DOHH2 (cell line): ENCODE results near the gene GPSM1.

Experiments
- H3F3A ChIP-seq: fragments of 200-600 bp; sonication (generic), shearing (Covaris generic); 2 replicates; pipeline ENCODE4 v1.6.0; 2016; ENCODE audit warnings: antibody characterized with exemption, mild to moderate bottlenecking; ENCODE audit not compliant: control insufficient read depth, insufficient read depth
- H3K27ac ChIP-seq: fragments of 200-600 bp; sonication (generic); 2 replicates; pipeline ENCODE4 v1.5.1; 2014; ENCODE audit warnings: low read depth, mild to moderate bottlenecking, low read length, moderate library complexity
- H3K27me3 ChIP-seq: fragments of 200-600 bp; sonication (generic); 2 replicates; pipeline ENCODE4 v1.6.1; 2014; ENCODE audit warnings: mild to moderate bottlenecking, low read length, mixed read lengths; ENCODE audit not compliant: control insufficient read depth
- H3K36me3 ChIP-seq: fragments of 200-600 bp; sonication (generic); 2 replicates; pipeline ENCODE4 v1.6.1; 2014; ENCODE audit warnings: mild to moderate bottlenecking, low read length, moderate library complexity, mixed read lengths; ENCODE audit not compliant: control insufficient read depth
- H3K4me1 ChIP-seq: fragments of 200-600 bp; sonication (generic); 2 replicates; pipeline ENCODE4 v1.6.1; 2014; ENCODE audit warnings: mild to moderate bottlenecking, low read length, mixed read lengths; ENCODE audit not compliant: control insufficient read depth
- H3K4me2 ChIP-seq: fragments of 200-600 bp; sonication (generic); 2 replicates; pipeline ENCODE4 v1.6.0; 2014; ENCODE audit warnings: mild to moderate bottlenecking, low read length, moderate library complexity
- H3K4me3 ChIP-seq: fragments of 200-600 bp; sonication (generic); 2 replicates; pipeline ENCODE4 v1.5.1; 2014; ENCODE audit warnings: mild to moderate bottlenecking, low read length, mixed read lengths
- H3K79me2 ChIP-seq: fragments of 200-600 bp; sonication (generic); 2 replicates; pipeline ENCODE4 v1.6.1; 2014; ENCODE audit warnings: mild to moderate bottlenecking, low read length, mixed read lengths; ENCODE audit not compliant: control insufficient read depth
- H3K9me2 ChIP-seq: fragments of 200-600 bp; sonication (generic); replicated peaks from 2 replicates; pipeline ENCODE4 v1.6.1; 2014; ENCODE audit warnings: mild to moderate bottlenecking, low read length, mixed read lengths; ENCODE audit not compliant: control insufficient read depth
- H3K9me3 ChIP-seq: fragments of 200-600 bp; sonication (generic); 2 replicates; pipeline ENCODE4 v1.6.1; 2014; ENCODE audit warnings: antibody characterized with exemption, low read length, mixed read lengths; ENCODE audit not compliant: control insufficient read depth, insufficient read depth
- H4K20me1 ChIP-seq: fragments of 200-600 bp; sonication (generic); 2 replicates; pipeline ENCODE4 v1.6.0; 2014; ENCODE audit warnings: low read depth, mild to moderate bottlenecking, antibody characterized with exemption, low read length, moderate library complexity; ENCODE audit not compliant: control insufficient read depth, insufficient read depth
- CTCF ChIP-seq: fragments of 200-600 bp; sonication (generic); IDR thresholded peaks from one replicate; pipeline ENCODE4 v1.5.1; 2014; ENCODE audit warnings: antibody characterized with exemption, mild to moderate bottlenecking, low read depth, low read length; ENCODE audit not compliant: poor library complexity, severe bottlenecking
- EZH2phosphoT487 ChIP-seq: fragments of 200-600 bp; sonication (generic); IDR thresholded peaks from 2 replicates; pipeline ENCODE4 v1.6.1; 2017; ENCODE audit warnings: borderline replicate concordance, mild to moderate bottlenecking, antibody characterized with exemption, low read length, moderate library complexity, mixed read lengths

Gene GPSM1

DNA sequence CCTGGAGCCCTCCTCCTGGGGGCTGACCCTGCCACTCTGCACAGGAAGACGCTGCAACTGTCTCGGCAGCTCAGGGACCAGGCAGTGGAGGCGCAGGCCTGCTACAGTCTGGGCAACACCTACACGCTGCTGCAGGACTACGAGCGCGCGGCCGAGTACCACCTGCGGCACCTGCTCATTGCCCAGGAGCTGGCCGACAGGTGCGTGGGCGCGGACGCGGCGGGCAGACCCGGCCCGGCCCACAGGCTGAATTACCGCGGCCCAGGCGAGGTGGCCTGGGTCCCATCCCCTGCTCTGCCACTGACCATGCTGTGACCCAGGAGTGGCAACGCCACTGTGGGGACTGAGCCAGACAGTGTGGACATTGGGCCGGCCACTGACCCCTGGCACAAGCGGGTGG, 11.2 kb downstream of the GPSM1 start:
- no peak overlapping the region for H3K4me2 ChIP-seq
- peaks cover 9% of the 10 kb centered on the region; the same call in 1 of the 2 replicates for H3K4me1 ChIP-seq
- H3K9me2 ChIP-seq, result no peaks in the 10 kb centered on the region
- H3K4me3 ChIP-seq, result no peak overlapping the region
- no peaks in the 10 kb centered on the region for H3F3A ChIP-seq
- H3K27me3 ChIP-seq, result no peaks in the 10 kb centered on the region
- H3K36me3 ChIP-seq, result no peaks in the 10 kb centered on the region
- H3K27ac ChIP-seq, result no peak overlapping the region
- TF ChIP-seq CTCF, result no peak
- TF ChIP-seq EZH2phosphoT487, result no peak
- no peaks in the 10 kb centered on the region for H3K79me2 ChIP-seq
- no peaks in the 10 kb centered on the region for H3K9me3 ChIP-seq
- H4K20me1 ChIP-seq, result no peaks in the 10 kb centered on the region

DNA sequence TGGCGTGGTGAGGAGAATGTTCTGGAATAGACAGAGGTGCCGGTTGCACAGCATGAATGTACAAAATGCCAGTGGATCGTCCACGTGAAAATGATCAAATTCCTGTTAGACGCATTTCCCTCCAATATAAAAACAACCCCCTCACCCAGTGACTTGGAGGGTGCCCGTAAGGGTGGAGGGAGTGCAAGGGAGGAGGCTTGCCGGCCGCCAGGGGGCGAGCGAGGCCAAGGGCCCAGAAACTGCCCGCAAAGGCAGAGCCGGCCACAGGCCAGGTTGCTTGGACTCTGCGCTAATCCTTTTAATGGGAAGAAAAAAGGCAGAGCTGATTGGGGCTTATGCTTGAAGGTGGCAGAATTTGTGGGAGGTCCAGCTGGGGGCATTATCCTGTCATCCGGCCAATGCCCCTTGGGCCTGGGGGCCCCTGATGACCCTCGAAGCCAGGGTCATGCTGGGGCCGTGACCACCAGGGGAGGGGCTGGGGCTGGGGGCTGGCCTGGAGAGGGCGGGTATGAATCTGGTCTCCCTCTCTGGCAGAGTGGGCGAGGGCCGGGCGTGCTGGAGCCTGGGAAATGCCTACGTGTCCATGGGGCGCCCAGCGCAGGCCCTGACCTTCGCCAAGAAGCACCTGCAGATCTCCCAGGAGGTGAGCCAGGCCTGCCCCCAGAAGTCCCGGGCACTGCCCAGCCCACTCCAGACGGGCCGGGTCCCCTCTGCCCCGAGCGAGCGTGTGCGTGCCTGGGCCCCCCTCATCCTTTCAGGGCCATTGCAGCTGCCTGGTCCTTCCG, 12.0 kb downstream of the GPSM1 start:
- H3K36me3 ChIP-seq, result no peaks in the 10 kb centered on the region
- H3K79me2 ChIP-seq, result no peaks in the 10 kb centered on the region
- no peak overlapping the region for H3K27ac ChIP-seq
- no peak overlapping the region for H3K4me3 ChIP-seq
- peaks cover 9% of the 10 kb centered on the region; the same call in 1 of the 2 replicates for H3K4me1 ChIP-seq
- no peaks in the 10 kb centered on the region for H4K20me1 ChIP-seq
- H3F3A ChIP-seq, result no peaks in the 10 kb centered on the region
- H3K9me3 ChIP-seq, result no peaks in the 10 kb centered on the region
- TF ChIP-seq CTCF, result peak; percentile 99
- no peak for TF ChIP-seq EZH2phosphoT487
- H3K4me2 ChIP-seq, result no peak overlapping the region
- H3K27me3 ChIP-seq, result no peaks in the 10 kb centered on the region
- H3K9me2 ChIP-seq, result no peaks in the 10 kb centered on the region

DNA sequence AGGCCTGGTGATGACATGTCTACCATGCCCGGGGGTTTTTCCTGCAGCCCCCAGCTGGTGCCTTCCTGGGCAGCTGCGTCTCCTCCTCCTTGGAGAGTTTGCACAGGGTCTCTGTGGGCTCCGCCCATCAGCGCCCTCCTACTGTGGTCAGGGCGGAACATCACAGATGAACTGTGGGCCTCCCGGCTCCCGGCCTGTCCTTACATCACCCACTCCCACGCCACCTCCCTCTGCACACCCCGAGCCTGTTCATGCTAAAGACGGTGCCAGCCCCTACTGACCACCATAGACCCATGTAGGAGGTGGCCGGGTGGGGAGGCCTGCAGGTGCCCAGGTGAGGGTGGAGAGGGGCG, 12.6 kb downstream of the GPSM1 start:
- Histone ChIP-seq H3K4me1 (peaks cover 9% of the 10 kb centered on the region; the same call in 1 of the 2 replicates), H3K9me2 (no peaks in the 10 kb centered on the region), H3K9me3 (no peaks in the 10 kb centered on the region), H3K4me2 (no peak overlapping the region), H3F3A (no peaks in the 10 kb centered on the region), H3K4me3 (no peak overlapping the region), H3K27ac (no peak overlapping the region), H3K27me3 (no peaks in the 10 kb centered on the region), H3K36me3 (no peaks in the 10 kb centered on the region), H3K79me2 (no peaks in the 10 kb centered on the region), H4K20me1 (no peaks in the 10 kb centered on the region)
- no peak for TF ChIP-seq EZH2phosphoT487
- TF ChIP-seq CTCF, result no peak
